ENCODE measurements around the gene MADD.

Gene MADD

GRCh38 chr11:47259232-47259977 lies 10.5 kb upstream of the MADD start:
- peaks cover 13% of the 10 kb centered on the region; the same call in 1 of the 2 replicates for H3K4me1 ChIP-seq (ENCODE audit: insufficient read depth, low read length)
- no peak overlapping the region for H3K9ac ChIP-seq (ENCODE audit: low read depth, low read length)
- H3K9me3 ChIP-seq (ENCODE audit: control insufficient read depth, insufficient read depth, low read length): no peaks in the 10 kb centered on the region
- H3K36me3 ChIP-seq (ENCODE audit: insufficient read depth, low read length): no peaks in the 10 kb centered on the region

- Histone ChIP-seq H3K4me1 (ENCODE audit: insufficient read depth, low read length) (peaks cover 13% of the 10 kb centered on the region; the same call in 1 of the 2 replicates), H3K9me3 (ENCODE audit: control insufficient read depth, insufficient read depth, low read length) (no peaks in the 10 kb centered on the region), H3K36me3 (ENCODE audit: insufficient read depth, low read length) (no peaks in the 10 kb centered on the region), H3K9ac (ENCODE audit: low read depth, low read length) (no peak overlapping the region)
These were observed 9.6 kb upstream of the MADD start for GRCh38 chr11:47260366-47260765.

- H3K4me1 ChIP-seq (ENCODE audit: insufficient read depth, low read length): peaks cover 13% of the 10 kb centered on the region
- no peaks in the 10 kb centered on the region for H3K36me3 ChIP-seq (ENCODE audit: insufficient read depth, low read length)
- no peaks in the 10 kb centered on the region for H3K9me3 ChIP-seq (ENCODE audit: control insufficient read depth, insufficient read depth, low read length)
- H3K9ac ChIP-seq (ENCODE audit: low read depth, low read length): no peak overlapping the region
These were observed 8.6 kb upstream of the MADD start for GRCh38 chr11:47261291-47261800.

GRCh38 chr11:47264119-47264518 lies 5.8 kb upstream of the MADD start:
- H3K4me1 ChIP-seq (ENCODE audit: insufficient read depth, low read length): peaks cover 9% of the 10 kb centered on the region
- H3K9me3 ChIP-seq (ENCODE audit: control insufficient read depth, insufficient read depth, low read length): no peaks in the 10 kb centered on the region
- H3K9ac ChIP-seq (ENCODE audit: low read depth, low read length): no peak overlapping the region
- H3K36me3 ChIP-seq (ENCODE audit: insufficient read depth, low read length): no peaks in the 10 kb centered on the region

GRCh38 chr11:47264521-47264920 lies 5.4 kb upstream of the MADD start:
- Histone ChIP-seq H3K9me3 (ENCODE audit: control insufficient read depth, insufficient read depth, low read length) (no peaks in the 10 kb centered on the region), H3K4me1 (ENCODE audit: insufficient read depth, low read length) (peaks cover 9% of the 10 kb centered on the region), H3K36me3 (ENCODE audit: insufficient read depth, low read length) (no peaks in the 10 kb centered on the region), H3K9ac (ENCODE audit: low read depth, low read length) (no peak overlapping the region)

GRCh38 chr11:47267876-47268275 lies 2.1 kb upstream of the MADD start:
- Histone ChIP-seq H3K9ac (ENCODE audit: low read depth, low read length) (no peak overlapping the region), H3K36me3 (ENCODE audit: insufficient read depth, low read length) (no peaks in the 10 kb centered on the region), H3K9me3 (ENCODE audit: control insufficient read depth, insufficient read depth, low read length) (no peaks in the 10 kb centered on the region), H3K4me1 (ENCODE audit: insufficient read depth, low read length) (peaks cover 18% of the 10 kb centered on the region)

- no peaks in the 10 kb centered on the region for H3K36me3 ChIP-seq (ENCODE audit: insufficient read depth, low read length)
- peaks cover 18% of the 10 kb centered on the region for H3K4me1 ChIP-seq (ENCODE audit: insufficient read depth, low read length)
- H3K9ac ChIP-seq (ENCODE audit: low read depth, low read length): peak overlapping the region; percentile 81; the same call in 1 of the 2 replicates
- no peaks in the 10 kb centered on the region for H3K9me3 ChIP-seq (ENCODE audit: control insufficient read depth, insufficient read depth, low read length)
These were observed 1.4 kb upstream of the MADD start for GRCh38 chr11:47268448-47269001.

GRCh38 chr11:47269002-47269828 lies 718 bp upstream of the MADD start:
- Histone ChIP-seq H3K4me1 (ENCODE audit: insufficient read depth, low read length) (peaks cover 18% of the 10 kb centered on the region), H3K36me3 (ENCODE audit: insufficient read depth, low read length) (no peaks in the 10 kb centered on the region), H3K9ac (ENCODE audit: low read depth, low read length) (peak overlapping the region; percentile 96)

GRCh38 chr11:47270331-47271271 lies 668 bp downstream of the MADD start:
- no peaks in the 10 kb centered on the region for H3K9me3 ChIP-seq (ENCODE audit: control insufficient read depth, insufficient read depth, low read length)
- peak overlapping the region; percentile 96; the same call in 1 of the 2 replicates for H3K9ac ChIP-seq (ENCODE audit: low read depth, low read length)
- H3K36me3 ChIP-seq (ENCODE audit: insufficient read depth, low read length): peaks cover 2% of the 10 kb centered on the region; the same call in 1 of the 2 replicates
- peaks cover 18% of the 10 kb centered on the region for H3K4me1 ChIP-seq (ENCODE audit: insufficient read depth, low read length)

More at GRCh38 chr11:47269002-47269828, 718 bp upstream of the MADD start:
- no peaks in the 10 kb centered on the region for H3K9me3 ChIP-seq (ENCODE audit: control insufficient read depth, insufficient read depth, low read length)

GRCh38 chr11:47271328-47271727 lies 1.4 kb downstream of the MADD start:
- peaks cover 6% of the 10 kb centered on the region; the same call in 1 of the 2 replicates for H3K36me3 ChIP-seq (ENCODE audit: insufficient read depth, low read length)
- H3K9ac ChIP-seq (ENCODE audit: low read depth, low read length): no peak overlapping the region
- H3K9me3 ChIP-seq (ENCODE audit: control insufficient read depth, insufficient read depth, low read length): no peaks in the 10 kb centered on the region
- peaks cover 18% of the 10 kb centered on the region for H3K4me1 ChIP-seq (ENCODE audit: insufficient read depth, low read length)

GRCh38 chr11:47271961-47272661 lies 2.2 kb downstream of the MADD start:
- peaks cover 6% of the 10 kb centered on the region; the same call in 1 of the 2 replicates for H3K36me3 ChIP-seq (ENCODE audit: insufficient read depth, low read length)
- H3K4me1 ChIP-seq (ENCODE audit: insufficient read depth, low read length): peaks cover 18% of the 10 kb centered on the region
- H3K9me3 ChIP-seq (ENCODE audit: control insufficient read depth, insufficient read depth, low read length): no peaks in the 10 kb centered on the region
- no peak overlapping the region for H3K9ac ChIP-seq (ENCODE audit: low read depth, low read length)

- Histone ChIP-seq H3K9ac (ENCODE audit: low read depth, low read length) (no peak overlapping the region), H3K4me1 (ENCODE audit: insufficient read depth, low read length) (peaks cover 18% of the 10 kb centered on the region), H3K9me3 (ENCODE audit: control insufficient read depth, insufficient read depth, low read length) (no peaks in the 10 kb centered on the region), H3K36me3 (ENCODE audit: insufficient read depth, low read length) (peaks cover 6% of the 10 kb centered on the region; the same call in 1 of the 2 replicates)
These were observed 2.8 kb downstream of the MADD start for GRCh38 chr11:47272706-47273105.
